ENCODE measurements around the gene DTNA.

- TF ChIP-seq MAX (IDR thresholded peaks at IDR 0.05), result no peak
- no peak for TF ChIP-seq POLR2AphosphoS5 (IDR thresholded peaks at IDR 0.05; ENCODE audit: low read depth, low read length)
- no peak for TF ChIP-seq EZH2phosphoT487 (IDR thresholded peaks at IDR 0.05; ENCODE audit: borderline replicate concordance)
- TF ChIP-seq CTCF (IDR thresholded peaks at IDR 0.05 in 2 of 3, conservative IDR thresholded peaks at IDR 0.05 in 1 of 3; ENCODE audit: borderline replicate concordance in 1 of 3, insufficient read depth in 1 of 3, low read depth in 2 of 3, low read length in 2 of 3), result no peak
- no peak for TF ChIP-seq YY1 (IDR thresholded peaks at IDR 0.05; ENCODE audit: extremely low read depth, insufficient replicate concordance, low read depth, low read length)
- no peak for TF ChIP-seq EZH2 (IDR thresholded peaks at IDR 0.05)
- TF ChIP-seq CEBPB (IDR thresholded peaks at IDR 0.05; ENCODE audit: low read depth), result no peak
- TF ChIP-seq POLR2A (IDR thresholded peaks at IDR 0.05; ENCODE audit: borderline replicate concordance, extremely low read depth, insufficient read depth, insufficient read length), result no peak
- no peak for TF ChIP-seq ELF1 (IDR thresholded peaks at IDR 0.05; ENCODE audit: borderline replicate concordance, low read depth)
- TF ChIP-seq SIN3A (IDR thresholded peaks at IDR 0.05; ENCODE audit: low read depth), result no peak
- TF ChIP-seq TCF7L2 (IDR thresholded peaks at IDR 0.05; ENCODE audit: borderline replicate concordance, extremely low read depth, insufficient read depth, insufficient read length), result no peak
- TF ChIP-seq ZFX (IDR thresholded peaks at IDR 0.05), result no peak
- TF ChIP-seq ZNF274 (IDR thresholded peaks at IDR 0.05; ENCODE audit: low read depth, low read length), result no peak
- no peak for TF ChIP-seq ATF3 (IDR thresholded peaks at IDR 0.05)
These were observed 156.2 kb downstream of the DTNA start for GRCh38 chr18:34866310-34866709.

Measured in HCT116 (cell line).